A673 (cell line): ENCODE data around the gene ARNT2. TPM values are rescaled to one million over a fixed set of nuclear protein-coding genes. Genes with fewer than 3 reads are reported as not detected.

Experiments
- BruUV-seq: library from RNA; stranded (reverse); fragments of 400-500 nt; replicated peaks from 2 replicates; lab custom pipeline; 2021; lab: Mats Ljungman, UMichigan
- CTCF ChIA-PET: fragments of 300-600 bp; sonication (Branson Sonifier 250); formaldehyde crosslinking; loops from one replicate; lab custom pipeline; 2022; ENCODE audit warnings: antibody characterized with exemption; lab: Charles Lee
- POLR2A ChIA-PET: fragments of 300-600 bp; sonication (Branson Sonifier 250); formaldehyde crosslinking; loops from one replicate; lab custom pipeline; 2022; ENCODE audit warnings: antibody characterized with exemption; ENCODE audit not compliant: low non-redundant PET; lab: Charles Lee
- DNase-seq: peaks from one replicate; pipeline ENCODE4 v3.0.0-alpha.2; 2015; ENCODE audit warnings: low spot score
- H3K27ac ChIP-seq: fragments of 200-600 bp; sonication (generic); 2 replicates; pipeline ENCODE4 v1.5.1; 2016; ENCODE audit warnings: mixed run types, low read depth, mild to moderate bottlenecking, mixed read lengths, antibody characterized with exemption, low read length; ENCODE audit not compliant: poor library complexity, severe bottlenecking
- H3K27me3 ChIP-seq: fragments of 200-600 bp; sonication (generic); replicated peaks from 2 replicates; pipeline ENCODE4 v1.6.1; 2017; ENCODE audit warnings: mixed run types, low read depth, mild to moderate bottlenecking, mixed read lengths, antibody characterized with exemption, low read length; ENCODE audit not compliant: insufficient read depth, poor library complexity
- H3K36me3 ChIP-seq: fragments of 200-600 bp; sonication (generic); 2 replicates; pipeline ENCODE4 v1.6.1; 2016; ENCODE audit warnings: mixed run types, mild to moderate bottlenecking, mixed read lengths, antibody characterized with exemption, low read length; ENCODE audit not compliant: insufficient read depth, poor library complexity, severe bottlenecking
- H3K4me1 ChIP-seq: fragments of 200-600 bp; sonication (generic); 2 replicates; pipeline ENCODE4 v1.6.1; 2017; ENCODE audit warnings: mixed run types, mild to moderate bottlenecking, mixed read lengths, antibody characterized with exemption, low read length; ENCODE audit not compliant: insufficient read depth, poor library complexity, severe bottlenecking
- H3K4me3 ChIP-seq: fragments of 200-600 bp; sonication (generic); 2 replicates; pipeline ENCODE4 v1.5.1; 2016; ENCODE audit warnings: low read depth, mixed run types, mild to moderate bottlenecking, mixed read lengths, low read length; ENCODE audit not compliant: poor library complexity, severe bottlenecking
- H3K9me3 ChIP-seq: fragments of 200-600 bp; sonication (generic); 2 replicates; pipeline ENCODE4 v1.6.1; 2016; ENCODE audit warnings: mixed run types, low read depth, mild to moderate bottlenecking, mixed read lengths, antibody characterized with exemption, low read length; ENCODE audit not compliant: poor library complexity, severe bottlenecking
- EZH2 ChIP-seq: fragments of 200-600 bp; sonication (generic); IDR thresholded peaks from 2 replicates; pipeline ENCODE4 v1.6.1; 2017; ENCODE audit warnings: borderline replicate concordance, low read depth, mild to moderate bottlenecking, mixed read lengths, antibody characterized with exemption, low read length; ENCODE audit not compliant: poor library complexity, severe bottlenecking
- intact Hi-C: fragments of 100-400 bp; cut with micrococcal nuclease; formaldehyde crosslinking; loops from one replicate; pipeline ENCODE4 v1.10.0; 2022; ENCODE audit not compliant: unreplicated experiment
- total RNA-seq: library from RNA; stranded (reverse); gene quantifications from 2 replicates; pipeline ENCODE4 v1.2.3, GENCODE V29; 2021
- TF ChIP-seq, protein P1 (sequence below): fragments of 300-800, 200-600 bp; sonication (generic); conservative IDR thresholded peaks from 2 replicates; pipeline ENCODE4 v1.5.1; 2017; ENCODE audit warnings: low read depth, mild to moderate bottlenecking, antibody characterized with exemption, low read length, moderate library complexity, mixed read lengths

Gene ARNT2
- total RNA-seq, 1 experiment from 2014 or later, result 2.1 TPM

DNA sequence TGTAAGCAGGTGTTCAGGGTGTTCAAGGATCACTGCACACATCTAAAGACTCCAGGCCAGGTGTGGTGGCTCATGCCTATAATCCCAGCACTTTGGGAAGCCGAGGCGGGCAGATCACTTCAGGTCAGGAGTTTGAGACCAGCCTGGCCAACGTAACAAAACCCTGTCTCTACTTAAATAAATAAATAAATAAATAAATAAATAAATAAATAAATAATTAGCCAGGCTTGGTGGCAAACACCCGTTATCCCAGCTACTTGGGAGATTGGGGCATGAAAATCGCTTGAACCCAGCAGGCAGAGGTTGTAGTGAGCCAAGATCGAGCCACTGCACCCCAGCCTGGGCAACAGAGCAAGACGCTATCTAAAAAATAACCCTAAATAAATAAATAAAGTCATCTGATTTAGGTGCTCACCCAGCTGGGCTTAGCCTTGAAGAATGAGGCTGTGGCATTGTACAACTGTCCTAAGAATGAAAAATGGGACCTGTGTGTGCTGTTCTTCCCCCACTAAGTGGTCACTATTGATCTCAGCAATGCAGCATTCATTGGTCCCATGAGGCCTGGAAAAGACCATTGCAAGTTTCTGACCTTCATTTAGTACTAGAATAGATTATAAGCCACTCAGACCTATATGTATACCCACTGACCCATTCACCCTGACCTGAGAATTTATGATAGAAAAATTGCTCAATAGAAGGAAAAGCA, 208.1 kb downstream of the ARNT2 start:
- H3K36me3 ChIP-seq, result no peaks in the 10 kb centered on the region
- H3K27me3 ChIP-seq, result no peaks in the 10 kb centered on the region
- no TSS peak for BruUV-seq
- peaks cover 28% of the 10 kb centered on the region for H3K4me1 ChIP-seq
- H3K4me3 ChIP-seq, result no peak overlapping the region
- CTCF ChIA-PET, result no interaction called here
- H3K9me3 ChIP-seq, result no peaks in the 10 kb centered on the region
- TF ChIP-seq, protein P1, sequence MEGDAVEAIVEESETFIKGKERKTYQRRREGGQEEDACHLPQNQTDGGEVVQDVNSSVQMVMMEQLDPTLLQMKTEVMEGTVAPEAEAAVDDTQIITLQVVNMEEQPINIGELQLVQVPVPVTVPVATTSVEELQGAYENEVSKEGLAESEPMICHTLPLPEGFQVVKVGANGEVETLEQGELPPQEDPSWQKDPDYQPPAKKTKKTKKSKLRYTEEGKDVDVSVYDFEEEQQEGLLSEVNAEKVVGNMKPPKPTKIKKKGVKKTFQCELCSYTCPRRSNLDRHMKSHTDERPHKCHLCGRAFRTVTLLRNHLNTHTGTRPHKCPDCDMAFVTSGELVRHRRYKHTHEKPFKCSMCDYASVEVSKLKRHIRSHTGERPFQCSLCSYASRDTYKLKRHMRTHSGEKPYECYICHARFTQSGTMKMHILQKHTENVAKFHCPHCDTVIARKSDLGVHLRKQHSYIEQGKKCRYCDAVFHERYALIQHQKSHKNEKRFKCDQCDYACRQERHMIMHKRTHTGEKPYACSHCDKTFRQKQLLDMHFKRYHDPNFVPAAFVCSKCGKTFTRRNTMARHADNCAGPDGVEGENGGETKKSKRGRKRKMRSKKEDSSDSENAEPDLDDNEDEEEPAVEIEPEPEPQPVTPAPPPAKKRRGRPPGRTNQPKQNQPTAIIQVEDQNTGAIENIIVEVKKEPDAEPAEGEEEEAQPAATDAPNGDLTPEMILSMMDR, result no peak
- TF ChIP-seq EZH2, result no peak
- POLR2A ChIA-PET, result no interaction called here
- H3K27ac ChIP-seq, result no peak overlapping the region
- no peak for DNase-seq
- intact Hi-C loops, result no loop called here

DNA sequence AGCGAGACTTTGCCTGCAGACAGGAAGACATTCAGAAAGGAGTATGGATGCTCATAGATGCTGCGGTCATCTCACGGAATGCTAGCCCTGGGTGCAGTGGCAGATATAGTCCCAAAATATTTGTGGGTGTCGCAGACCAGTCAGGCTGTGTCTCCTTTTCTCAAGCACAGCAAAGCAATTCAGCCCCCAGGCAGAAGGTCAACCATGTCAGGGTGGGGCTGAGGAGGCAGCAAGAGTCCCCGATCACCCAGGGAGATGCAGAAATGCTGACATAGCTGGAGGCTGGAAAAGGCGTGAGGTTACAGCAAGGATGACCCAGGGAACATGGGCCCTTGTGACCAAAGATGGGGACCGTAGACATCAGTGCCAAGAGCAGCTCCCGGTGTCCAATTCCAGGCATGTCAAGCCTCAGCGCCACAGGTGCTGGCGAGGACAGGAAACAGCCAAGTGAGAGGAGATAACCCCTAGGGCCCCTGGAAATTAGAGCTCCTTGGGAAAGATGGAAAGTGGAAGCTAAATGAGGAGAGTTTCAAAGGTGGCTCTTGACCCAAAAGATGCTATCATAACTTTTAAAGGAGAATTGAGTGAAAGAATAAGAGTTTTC, 209.7 kb downstream of the ARNT2 start:
- TF ChIP-seq EZH2, result no peak
- TF ChIP-seq, protein P1, result no peak
- Histone ChIP-seq H3K4me3 (no peak overlapping the region), H3K27ac (no peak overlapping the region), H3K4me1 (peaks cover 22% of the 10 kb centered on the region), H3K9me3 (no peaks in the 10 kb centered on the region), H3K36me3 (no peaks in the 10 kb centered on the region), H3K27me3 (no peaks in the 10 kb centered on the region)
- intact Hi-C loops, result no loop called here
- no TSS peak for BruUV-seq
- ChIA-PET POLR2A (no interaction called here), CTCF (no interaction called here)
- no peak for DNase-seq

DNA sequence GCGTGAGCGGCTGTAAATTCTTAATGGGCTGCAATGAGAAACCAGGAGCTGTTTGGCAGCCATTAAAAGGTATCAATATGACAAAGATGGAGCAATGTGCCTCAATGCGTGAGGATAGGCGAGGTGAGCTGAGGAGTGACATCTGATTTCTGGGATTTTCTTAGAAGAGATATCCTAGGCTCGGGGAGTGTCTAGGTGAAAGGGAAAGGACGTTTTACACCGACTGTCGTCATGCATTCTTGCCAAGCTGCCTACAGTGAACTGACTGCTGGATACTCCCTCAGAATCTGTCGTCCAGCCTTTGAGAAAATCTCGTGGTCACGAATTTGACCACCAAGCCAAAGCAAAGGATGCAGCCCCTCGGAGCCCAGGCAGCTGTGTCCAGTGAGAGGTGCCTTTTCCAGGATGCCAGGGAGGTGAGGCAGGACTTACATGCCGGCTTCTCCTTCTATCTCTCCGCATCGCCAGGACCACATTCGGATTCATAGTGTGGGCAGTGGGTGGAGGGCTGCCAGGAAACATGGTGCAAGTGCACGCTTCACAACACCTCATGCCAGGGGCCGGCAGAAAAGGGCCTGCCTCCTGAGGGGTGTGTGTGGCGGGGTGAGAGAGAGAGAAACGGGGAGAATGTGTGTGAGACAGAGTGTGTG, 210.7 kb downstream of the ARNT2 start:
- no peak overlapping the region for H3K27ac ChIP-seq
- ChIA-PET CTCF (no interaction called here), POLR2A (no interaction called here)
- TF ChIP-seq, protein P1, result no peak
- TF ChIP-seq EZH2, result no peak
- H3K27me3 ChIP-seq, result no peaks in the 10 kb centered on the region
- BruUV-seq, result no TSS peak
- no peak for DNase-seq
- peaks cover 14% of the 10 kb centered on the region for H3K4me1 ChIP-seq
- no peaks in the 10 kb centered on the region for H3K9me3 ChIP-seq
- no peaks in the 10 kb centered on the region for H3K36me3 ChIP-seq
- H3K4me3 ChIP-seq, result no peak overlapping the region
- intact Hi-C loops, result no loop called here
